Stimulated activated naive CD8-positive, alpha-beta T cell treated with anti-CD3 and anti-CD28 coated beads, Interleukin-15, amount 100 ng/mL, for 72 hours (primary cell): ENCODE results near the gene TMEM254.
A peak's percentile ranks its signal among the peaks of the same experiment; 100 is the strongest.
"Not testable (repeated sequence)": the region's sequence is repeated elsewhere in the genome, so short reads cannot be mapped to it uniquely, and the experiment has no call there.

ENCODE experiments used
- ATAC-seq: fragments of 150-1000 bp; cut with Tn5 transposase; 2 replicates; pipeline ENCODE4 v1.10.0; 2021; ENCODE audit warnings: mild to moderate bottlenecking, moderate library complexity
- DNase-seq, 2 donors: peaks; one replicate each; pipeline ENCODE4 v3.0.0; 2021 to 2022
- H3K27ac Mint-ChIP-seq, 2 donors: one replicate each; pipeline ENCODE4 v1.8.0; 2022; ENCODE audit warnings: mild to moderate bottlenecking in 2 of 2, mixed read lengths in 2 of 2, moderate library complexity in 2 of 2
- H3K27me3 Mint-ChIP-seq: one replicate; pipeline ENCODE4 v1.8.0; 2022; ENCODE audit warnings: mixed read lengths
- H3K4me1 Mint-ChIP-seq: one replicate; pipeline ENCODE4 v1.8.0; 2022; ENCODE audit warnings: mild to moderate bottlenecking, mixed read lengths
- H3K4me3 Mint-ChIP-seq, 2 donors: one replicate each; pipeline ENCODE4 v1.8.0; 2022; ENCODE audit warnings: mild to moderate bottlenecking in 2 of 2, mixed read lengths in 2 of 2, moderate library complexity in 1 of 2
- H3K9me3 Mint-ChIP-seq, 2 donors: one replicate each; pipeline ENCODE4 v1.8.0; 2022; ENCODE audit warnings: mixed read lengths in 2 of 2

TMEM254 gene, protein sequence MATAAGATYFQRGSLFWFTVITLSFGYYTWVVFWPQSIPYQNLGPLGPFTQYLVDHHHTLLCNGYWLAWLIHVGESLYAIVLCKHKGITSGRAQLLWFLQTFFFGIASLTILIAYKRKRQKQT

DNA sequence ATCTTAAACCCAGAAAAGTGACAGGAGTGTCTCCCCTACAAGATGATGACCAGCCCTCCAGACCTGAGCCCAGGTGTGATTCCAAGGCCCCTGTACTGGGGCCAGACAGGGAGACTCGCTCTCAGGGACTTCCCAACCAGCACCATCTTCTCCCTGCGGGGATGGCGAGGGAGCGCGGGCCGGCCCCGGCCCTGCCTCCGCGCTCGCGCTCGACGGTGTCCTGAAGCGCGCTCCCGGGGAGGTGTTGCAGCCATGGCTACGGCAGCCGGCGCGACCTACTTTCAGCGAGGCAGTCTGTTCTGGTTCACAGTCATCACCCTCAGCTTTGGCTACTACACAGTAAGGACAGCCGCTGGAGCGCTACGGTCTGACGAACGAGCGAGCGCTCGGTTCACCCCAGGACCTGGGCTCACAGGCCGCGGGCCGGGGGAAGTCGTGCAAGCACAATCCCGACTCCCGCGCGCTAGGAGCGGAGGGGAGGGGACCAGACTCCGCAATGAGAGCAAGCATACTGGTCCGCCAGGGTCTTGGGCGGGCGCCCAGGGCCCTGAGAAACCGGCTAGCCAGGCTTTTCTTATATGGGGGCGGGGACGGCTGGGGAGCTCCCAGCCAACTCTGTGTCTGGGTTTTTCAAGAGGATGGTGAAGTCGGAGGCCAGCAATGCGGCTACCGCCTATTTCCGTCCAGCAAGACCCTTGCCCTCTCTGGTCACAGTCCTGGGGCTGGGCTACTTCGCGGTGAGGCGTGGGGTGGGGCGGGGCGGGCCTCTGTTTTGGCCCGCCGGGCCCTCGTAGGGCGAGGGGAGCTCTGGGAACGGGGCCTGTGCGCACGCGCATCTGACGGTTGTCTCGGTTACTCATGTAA, at the start of gene TMEM254:
Gene TMEM254, plus strand, starts transcription at position 218 of the 864 bp plus-strand sequence. Its CDS starts 35 bp downstream, at position 253.
- peak within 1 kb of the TSS; percentile 95 to 99 for H3K27ac Mint-ChIP-seq
- DNase-seq (peak; percentile 78 to 89), ATAC-seq (peak; percentile 86)
- peaks cover 30% of the 10 kb centered on the region for H3K4me1 Mint-ChIP-seq
- H3K9me3 Mint-ChIP-seq = no peaks in the 10 kb centered on the region
- peak within 1 kb of the TSS; percentile 93 to 100 for H3K4me3 Mint-ChIP-seq
- H3K27me3 Mint-ChIP-seq = no peaks in the 10 kb centered on the region

DNA sequence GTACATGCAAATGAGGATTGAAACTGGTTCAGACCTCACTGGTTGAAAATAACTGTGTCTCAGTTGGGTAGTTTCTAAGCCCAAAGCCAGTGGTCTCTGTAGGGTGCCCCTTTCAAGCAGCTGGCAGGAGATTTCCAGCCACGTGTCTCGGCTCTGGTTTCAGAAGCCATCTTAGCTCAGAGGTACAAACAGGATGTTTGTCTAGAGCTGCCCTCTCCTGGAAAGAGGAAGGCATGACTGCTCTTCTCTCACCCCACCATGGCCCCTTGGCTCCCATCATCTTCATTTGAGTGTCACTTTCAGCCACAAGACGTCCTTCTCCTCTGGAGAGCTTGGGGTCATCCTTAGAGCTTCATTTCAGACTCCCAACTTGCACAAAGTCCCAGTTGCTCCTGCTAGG, 49.3 kb upstream of the TMEM254 start:
- not testable (repeated sequence) for H3K27me3 Mint-ChIP-seq, H3K27ac Mint-ChIP-seq, H3K9me3 Mint-ChIP-seq, H3K4me1 Mint-ChIP-seq, H3K4me3 Mint-ChIP-seq, ATAC-seq
- DNase-seq = peak in 1 of 2 donors; percentile 16

DNA sequence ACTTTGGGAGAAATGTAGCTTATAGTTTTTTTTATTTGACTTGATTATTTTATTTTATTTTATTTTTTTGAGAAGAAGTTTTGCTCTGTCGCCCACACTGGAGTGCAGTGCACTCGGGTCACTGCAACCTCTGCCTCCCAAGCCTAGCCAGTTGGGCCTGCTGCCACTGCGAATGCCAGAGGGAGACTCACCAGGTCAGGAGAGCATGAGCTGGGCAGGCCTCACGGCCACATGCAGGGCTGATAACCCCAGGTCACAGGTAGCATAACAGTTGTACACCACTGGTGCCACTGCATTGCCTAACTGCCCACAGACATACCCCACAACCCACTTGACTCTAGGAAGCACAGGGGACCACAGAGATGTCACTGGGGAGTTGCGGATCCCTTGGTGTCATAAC, 48.6 kb upstream of the TMEM254 start:
- H3K4me3 Mint-ChIP-seq, ATAC-seq, H3K9me3 Mint-ChIP-seq, H3K4me1 Mint-ChIP-seq, H3K27me3 Mint-ChIP-seq, DNase-seq: not testable (repeated sequence)
- peak overlapping the region in 1 of 2 donors; percentile 27 for H3K27ac Mint-ChIP-seq

DNA sequence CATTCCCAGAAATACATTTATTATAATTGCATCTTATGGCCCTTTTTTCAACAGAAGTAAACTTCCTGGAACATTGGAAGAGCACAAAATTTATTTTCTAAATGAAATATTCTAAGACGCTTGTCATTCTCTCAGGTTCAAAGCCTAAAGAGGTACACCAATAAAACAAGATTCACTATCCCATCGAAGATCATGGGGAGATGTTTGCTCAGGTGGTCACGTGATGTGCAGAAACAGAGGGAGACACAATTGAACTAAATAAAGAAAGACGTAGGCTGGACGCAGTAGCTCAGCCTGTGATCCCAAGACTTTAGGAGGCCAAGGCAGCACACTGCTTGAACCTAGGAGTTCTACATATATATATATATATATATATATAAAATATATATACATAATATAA, 46.0 kb upstream of the TMEM254 start:
- ATAC-seq = no peak
- Mint-ChIP-seq H3K4me1 (peaks cover 5% of the 10 kb centered on the region), H3K27me3 (no peaks in the 10 kb centered on the region), H3K4me3 (no peak overlapping the region), H3K9me3 (no peaks in the 10 kb centered on the region), H3K27ac (no peak overlapping the region)
- no peak for DNase-seq

DNA sequence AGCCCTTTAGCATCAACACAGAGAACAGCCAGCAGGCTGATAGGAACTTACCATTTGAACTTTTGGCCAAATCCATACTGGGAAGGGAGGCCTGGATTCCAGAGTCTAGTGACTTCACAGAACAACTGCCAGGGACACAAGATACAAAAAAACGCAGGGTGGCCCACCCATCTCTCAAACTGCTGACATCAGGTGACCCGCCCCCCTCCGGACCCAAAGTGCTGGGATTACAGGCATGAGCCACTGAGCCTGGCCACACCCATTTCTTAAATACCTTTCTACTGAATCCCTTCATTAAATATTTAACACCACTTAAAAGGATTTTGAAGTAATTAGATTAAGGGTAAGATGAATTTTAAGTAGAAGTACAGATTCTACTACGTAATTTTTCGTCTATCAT, 43.7 kb upstream of the TMEM254 start:
- not testable (repeated sequence) for ATAC-seq, H3K4me3 Mint-ChIP-seq, DNase-seq, H3K9me3 Mint-ChIP-seq, H3K27me3 Mint-ChIP-seq, H3K4me1 Mint-ChIP-seq, H3K27ac Mint-ChIP-seq

DNA sequence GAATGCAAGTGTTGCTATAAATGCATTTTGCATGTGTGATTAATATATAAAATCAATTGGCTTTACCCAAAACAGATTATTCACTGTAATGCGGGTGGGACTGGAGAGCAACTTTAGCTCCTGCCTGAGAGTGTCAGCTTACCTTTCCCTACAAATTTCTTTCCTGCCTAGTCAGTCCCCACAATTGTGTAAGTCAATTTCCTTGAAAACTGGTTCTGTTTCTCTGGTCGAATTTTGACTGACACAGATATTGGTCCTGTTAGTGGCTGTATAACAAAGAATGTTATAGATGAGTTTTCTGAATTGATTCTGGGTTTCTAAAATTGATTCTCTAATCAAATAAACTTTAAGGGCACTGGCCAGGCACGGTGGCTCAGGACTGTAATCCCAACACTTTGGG, 43.0 kb upstream of the TMEM254 start:
- not testable (repeated sequence) for H3K27me3 Mint-ChIP-seq, ATAC-seq, H3K9me3 Mint-ChIP-seq, H3K4me1 Mint-ChIP-seq, H3K4me3 Mint-ChIP-seq, DNase-seq
- peak overlapping the region in 1 of 2 donors; percentile 58 for H3K27ac Mint-ChIP-seq

DNA sequence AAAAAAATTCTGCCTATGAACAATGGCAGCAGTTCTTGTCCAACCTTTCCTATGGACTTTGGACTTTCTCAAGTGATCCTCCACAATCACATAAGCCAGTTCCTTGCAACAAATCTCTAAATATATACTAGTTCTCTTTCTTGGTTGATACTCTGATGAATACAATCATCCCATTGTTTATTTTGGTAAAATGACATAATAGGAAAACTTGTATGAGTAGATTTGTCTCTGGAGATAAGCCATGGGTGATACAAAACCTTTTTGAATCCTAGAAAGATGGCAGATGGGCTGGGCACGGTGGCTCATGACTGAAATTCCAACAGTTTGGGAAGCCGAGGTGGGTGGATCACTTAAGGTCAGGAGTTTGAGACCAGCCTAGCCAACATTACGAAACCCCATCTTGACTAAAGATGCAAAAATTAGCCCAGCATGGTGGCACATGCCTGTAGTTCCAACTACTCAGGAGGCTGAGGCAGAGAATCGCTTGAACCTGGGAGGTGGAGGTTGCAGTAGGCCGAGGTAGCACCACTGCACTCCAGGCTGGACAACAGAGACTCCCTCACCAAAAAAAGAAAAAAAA, 41.5 kb upstream of the TMEM254 start:
- H3K9me3 Mint-ChIP-seq, H3K4me3 Mint-ChIP-seq, H3K27me3 Mint-ChIP-seq, H3K4me1 Mint-ChIP-seq, H3K27ac Mint-ChIP-seq, DNase-seq, ATAC-seq: not testable (repeated sequence)

DNA sequence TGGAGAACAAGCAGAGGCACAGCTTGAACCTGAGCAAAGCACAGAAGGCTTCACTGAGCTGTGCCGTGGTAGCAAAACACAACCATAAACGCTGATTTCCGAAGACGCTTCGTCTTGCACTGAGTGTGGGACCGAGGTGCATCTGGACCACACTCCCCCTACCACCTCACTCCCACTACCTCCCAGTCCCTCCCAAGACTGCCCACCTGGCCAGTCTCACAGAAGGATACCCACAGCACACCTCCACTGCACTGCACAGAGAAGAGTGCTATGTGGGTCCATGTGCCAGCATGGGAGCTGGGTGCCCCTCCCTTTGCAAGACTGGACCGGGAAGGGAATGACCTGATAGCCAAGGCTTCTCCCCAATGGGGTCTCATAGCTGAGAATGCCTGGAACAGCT, 40.2 kb upstream of the TMEM254 start:
- H3K27me3 Mint-ChIP-seq, ATAC-seq, DNase-seq, H3K4me3 Mint-ChIP-seq, H3K4me1 Mint-ChIP-seq, H3K9me3 Mint-ChIP-seq, H3K27ac Mint-ChIP-seq: not testable (repeated sequence)

DNA sequence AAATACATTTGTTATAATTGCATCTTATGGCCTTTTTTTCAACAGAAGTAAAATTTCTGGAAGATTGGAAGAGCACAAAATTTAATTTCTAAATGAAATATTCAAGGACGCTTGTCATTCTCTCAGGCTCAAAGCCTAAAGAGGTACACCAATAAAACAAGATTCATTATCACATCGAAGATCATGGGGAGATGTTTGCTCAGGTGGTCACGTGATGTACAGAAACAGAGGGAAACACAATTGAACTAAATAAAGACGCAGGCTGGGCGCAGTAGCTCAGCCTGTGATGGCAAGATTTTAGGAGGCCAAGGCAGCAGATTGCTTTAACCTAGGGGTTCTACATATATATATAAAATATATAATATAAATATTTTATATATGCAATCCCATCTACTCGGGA, 37.3 kb upstream of the TMEM254 start:
- no peaks in the 10 kb centered on the region for H3K4me1 Mint-ChIP-seq
- no peak for DNase-seq
- no peak for ATAC-seq
- no peaks in the 10 kb centered on the region for H3K27me3 Mint-ChIP-seq
- H3K27ac Mint-ChIP-seq = peak overlapping the region in 1 of 2 donors; percentile 27
- H3K9me3 Mint-ChIP-seq = no peaks in the 10 kb centered on the region
- H3K4me3 Mint-ChIP-seq = no peak overlapping the region

DNA sequence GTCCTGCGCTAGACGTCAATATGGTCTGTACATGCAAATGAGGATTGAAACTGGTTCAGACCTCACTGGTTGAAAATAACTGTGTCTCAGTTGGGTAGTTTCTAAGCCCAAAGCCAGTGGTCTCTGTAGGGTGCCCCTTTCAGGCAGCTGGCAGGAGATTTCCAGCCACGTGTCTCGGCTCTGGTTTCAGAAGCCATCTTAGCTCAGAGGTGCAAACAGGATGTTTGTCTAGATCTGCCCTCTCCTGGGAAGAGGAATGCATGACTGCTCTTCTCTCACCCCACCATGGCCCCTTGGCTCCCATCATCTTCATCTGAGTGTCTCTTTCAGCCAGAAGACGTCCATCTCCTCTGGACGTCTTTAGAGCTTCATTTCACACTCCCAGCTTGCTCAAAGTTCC, 33.5 kb upstream of the TMEM254 start:
- not testable (repeated sequence) for H3K27ac Mint-ChIP-seq, H3K4me1 Mint-ChIP-seq, H3K27me3 Mint-ChIP-seq, DNase-seq, H3K4me3 Mint-ChIP-seq, H3K9me3 Mint-ChIP-seq
- peak; percentile 45 for ATAC-seq

DNA sequence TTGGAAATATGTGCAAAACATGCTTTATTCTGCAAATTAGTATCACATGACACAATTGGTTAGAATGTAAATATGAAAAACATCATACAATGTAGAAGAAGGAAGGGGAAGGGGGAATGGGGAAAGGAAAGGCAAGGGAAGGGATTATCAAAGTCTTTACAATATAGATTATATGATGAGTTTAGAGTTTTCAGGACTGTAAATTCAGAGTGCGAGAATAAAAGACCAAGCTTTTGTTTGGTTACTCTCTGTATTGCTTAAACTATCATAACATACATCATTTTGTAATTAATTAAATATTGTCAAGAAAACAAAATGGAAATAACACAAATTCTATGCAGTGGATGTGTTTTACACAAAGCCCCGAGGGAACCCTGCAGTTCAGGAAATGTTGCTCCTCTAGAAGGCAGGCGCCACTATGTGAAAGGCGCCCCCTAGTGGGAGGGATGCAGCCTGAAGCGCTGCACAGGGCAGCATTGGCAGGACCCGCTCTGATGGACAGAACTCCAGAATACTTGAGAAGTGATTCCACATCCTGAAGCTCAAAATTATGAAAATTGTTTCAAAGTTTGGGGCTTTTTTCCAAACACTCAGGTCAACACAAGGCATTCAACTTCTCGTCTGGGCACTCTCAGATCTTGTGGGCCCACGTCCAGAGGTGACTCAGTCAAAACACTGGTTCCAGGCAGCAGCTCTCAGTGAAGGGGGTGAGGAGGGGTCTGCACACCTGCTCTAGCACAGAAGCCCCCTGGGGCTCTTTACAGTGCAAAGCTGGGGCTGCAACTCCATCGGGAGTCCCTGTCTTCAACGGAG, 31.6 kb upstream of the TMEM254 start:
- peak; percentile 87 for ATAC-seq
- H3K27me3 Mint-ChIP-seq = no peaks in the 10 kb centered on the region
- H3K9me3 Mint-ChIP-seq = no peaks in the 10 kb centered on the region
- no peaks in the 10 kb centered on the region for H3K4me1 Mint-ChIP-seq
- no peak overlapping the region for H3K4me3 Mint-ChIP-seq
- DNase-seq = peak; percentile 62 to 63
- no peak overlapping the region for H3K27ac Mint-ChIP-seq

DNA sequence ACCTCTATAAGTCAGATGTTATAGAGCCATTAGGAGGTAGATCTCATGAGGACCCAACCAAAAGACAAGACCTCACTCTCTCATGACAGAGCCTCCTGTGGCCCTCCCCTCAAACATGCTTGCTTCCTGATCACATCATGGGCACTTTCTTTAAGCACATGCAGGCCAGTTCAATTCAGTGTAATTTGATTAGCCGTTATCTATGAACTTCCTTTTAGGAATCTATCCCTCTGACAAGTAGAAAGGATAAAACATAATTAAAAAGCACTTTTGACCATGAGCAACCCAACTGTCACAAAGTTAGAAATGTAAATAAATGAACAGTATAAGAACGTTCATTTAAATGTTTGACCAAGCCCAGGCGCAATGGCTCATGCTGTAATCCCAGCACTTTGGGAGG, 27.7 kb upstream of the TMEM254 start:
- Mint-ChIP-seq H3K27me3 (no peaks in the 10 kb centered on the region), H3K27ac (no peak overlapping the region), H3K4me1 (no peaks in the 10 kb centered on the region), H3K9me3 (no peaks in the 10 kb centered on the region), H3K4me3 (no peak overlapping the region)
- ATAC-seq (no peak), DNase-seq (no peak)

DNA sequence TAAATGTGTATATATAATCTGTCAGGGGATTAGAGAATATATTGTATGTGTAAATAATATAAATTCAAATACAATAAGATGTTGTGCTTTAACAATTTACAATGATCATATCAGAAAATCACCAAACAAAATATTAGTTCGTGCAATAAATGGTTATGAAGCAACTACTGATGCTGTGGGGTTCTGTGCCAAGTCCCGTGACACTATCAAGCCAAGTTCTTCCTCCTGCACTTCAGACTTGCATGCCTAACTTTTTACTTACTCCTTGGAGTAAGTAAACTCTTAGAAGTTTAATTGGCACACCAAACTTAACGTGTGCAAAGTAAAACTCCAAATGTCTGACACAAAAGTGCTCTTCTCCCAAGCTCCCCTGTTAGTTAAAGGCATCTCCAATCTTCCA, 26.5 kb upstream of the TMEM254 start:
- no peaks in the 10 kb centered on the region for H3K9me3 Mint-ChIP-seq
- no peaks in the 10 kb centered on the region for H3K27me3 Mint-ChIP-seq
- ATAC-seq = no peak
- no peak overlapping the region for H3K27ac Mint-ChIP-seq
- DNase-seq = no peak
- H3K4me1 Mint-ChIP-seq = no peaks in the 10 kb centered on the region
- no peak overlapping the region for H3K4me3 Mint-ChIP-seq

DNA sequence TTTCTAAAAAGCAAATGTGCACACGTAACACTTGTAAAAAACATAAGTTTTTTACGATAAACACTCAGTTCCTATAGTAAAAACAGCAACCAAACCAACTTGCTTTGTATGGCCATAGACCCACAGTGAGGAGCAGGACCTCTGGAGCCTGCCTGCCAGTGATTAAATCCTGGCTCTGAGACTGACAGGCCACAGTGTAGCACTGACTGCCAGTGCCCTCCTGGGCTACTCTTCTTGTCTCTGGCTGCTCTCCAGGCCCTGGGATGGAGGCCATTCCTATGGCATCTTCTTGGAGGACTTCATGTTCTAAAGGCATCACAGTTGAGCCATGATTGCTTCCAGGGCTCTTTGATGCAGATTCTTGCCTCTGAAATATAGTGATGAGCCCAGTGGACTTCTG, 22.7 kb upstream of the TMEM254 start:
- H3K4me3 Mint-ChIP-seq = no peak overlapping the region
- no peaks in the 10 kb centered on the region for H3K9me3 Mint-ChIP-seq
- no peak for DNase-seq
- no peak overlapping the region for H3K27ac Mint-ChIP-seq
- H3K4me1 Mint-ChIP-seq = no peaks in the 10 kb centered on the region
- H3K27me3 Mint-ChIP-seq = no peaks in the 10 kb centered on the region
- ATAC-seq = no peak

DNA sequence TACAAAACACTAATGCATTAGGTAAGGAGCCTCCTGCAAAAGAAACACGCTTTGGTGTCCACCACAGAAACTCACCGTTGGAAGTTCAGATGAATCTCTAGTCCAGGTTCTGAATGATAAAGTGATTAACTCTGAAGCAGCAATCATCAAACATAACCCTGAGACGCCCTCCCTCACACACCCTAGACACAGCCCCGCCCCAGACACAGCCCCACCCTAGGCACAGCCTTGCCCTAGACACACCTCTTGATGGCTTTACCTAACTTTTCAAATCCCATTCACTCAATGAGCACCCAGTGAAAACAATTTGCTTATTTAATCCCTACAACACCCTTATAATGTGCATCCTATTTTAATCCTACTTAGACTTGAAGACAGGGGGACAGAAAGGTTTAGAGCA, 21.3 kb upstream of the TMEM254 start:
- no peaks in the 10 kb centered on the region for H3K4me1 Mint-ChIP-seq
- DNase-seq (no peak), ATAC-seq (no peak)
- H3K4me3 Mint-ChIP-seq = no peak overlapping the region
- H3K27me3 Mint-ChIP-seq = no peaks in the 10 kb centered on the region
- H3K27ac Mint-ChIP-seq = no peak overlapping the region
- no peaks in the 10 kb centered on the region for H3K9me3 Mint-ChIP-seq
